H1 (cell line): ENCODE data around the gene IGFBP6. TPM values are rescaled to one million over a fixed set of nuclear protein-coding genes. Genes with fewer than 3 reads are reported as not detected.

Experiments
- CTCF ChIA-PET: fragments of 300-600 bp; sonication (Branson Sonifier 250); formaldehyde crosslinking; loops from one replicate; lab custom pipeline; 2021; ENCODE audit not compliant: partially characterized antibody; lab: Charles Lee
- POLR2A ChIA-PET: fragments of 300-600 bp; sonication (Branson Sonifier 250); formaldehyde crosslinking; loops from one replicate; lab custom pipeline; 2021; ENCODE audit warnings: inconsistent platforms; ENCODE audit not compliant: partially characterized antibody; lab: Charles Lee
- DNase-seq, 2 experiments: peaks; one replicate each; pipeline versions ENCODE4 v3.0.0 to v3.0.0-alpha.2; 2010 to 2022; ENCODE audit warnings: low spot score in 2 of 2, low read depth in 1 of 2, mixed read lengths in 1 of 2
- FAIRE-seq: peaks from 2 replicates; lab custom pipeline; 2011; peaks lifted over from hg19 to GRCh38; lab: Jason Lieb, UNC
- H2AFZ ChIP-seq: 2 replicates; pipeline ENCODE4 v1.8.1; 2012; ENCODE audit warnings: low read length, inconsistent platforms
- H2AK5ac ChIP-seq: 2 replicates; pipeline ENCODE4 v1.6.1; 2013; ENCODE audit warnings: low read depth, low read length
- H2BK120ac ChIP-seq: replicated peaks from 2 replicates; pipeline ENCODE3; 2013; ENCODE audit warnings: low read depth, low read length, inconsistent platforms
- H2BK12ac ChIP-seq: 2 replicates; pipeline ENCODE4 v1.6.1; 2013; ENCODE audit warnings: low read depth, low read length
- H2BK15ac ChIP-seq: 2 replicates; pipeline ENCODE4 v1.6.1; 2013; ENCODE audit warnings: low read length
- H2BK20ac ChIP-seq: 2 replicates; pipeline ENCODE4 v1.6.1; 2013; ENCODE audit warnings: low read length
- H2BK5ac ChIP-seq: 2 replicates; pipeline ENCODE4 v1.6.1; 2013; ENCODE audit warnings: low read depth, low read length
- H3K14ac ChIP-seq: 2 replicates; pipeline ENCODE4 v1.6.1; 2013; ENCODE audit warnings: inconsistent platforms; ENCODE audit not compliant: insufficient read length
- H3K18ac ChIP-seq: 2 replicates; pipeline ENCODE4 v1.6.1; 2013; ENCODE audit warnings: low read length; ENCODE audit errors: extremely low read depth
- H3K23ac ChIP-seq: 2 replicates; pipeline ENCODE4 v1.6.1; 2013; ENCODE audit warnings: inconsistent platforms; ENCODE audit not compliant: insufficient read length
- H3K23me2 ChIP-seq: 2 replicates; pipeline ENCODE4 v1.6.1; 2013; ENCODE audit warnings: low read depth, low read length
- H3K27ac ChIP-seq: 2 replicates; pipeline ENCODE4 v1.6.1; 2011; ENCODE audit warnings: low read depth, low read length, inconsistent platforms
- H3K27me3 ChIP-seq, 4 experiments: replicated peaks in 1 of 4; 1 replicate in 1 of 4; 2 replicates in 3 of 4; pipeline versions ENCODE4 v1.6.1 to v1.8.1; 2011 to 2013; ENCODE audit warnings: low read length in 3 of 4, mild to moderate bottlenecking in 3 of 4, inconsistent platforms in 2 of 4, mixed read lengths in 2 of 4, moderate library complexity in 1 of 4; ENCODE audit not compliant: control insufficient read depth in 3 of 4, insufficient read depth in 3 of 4; ENCODE audit errors: extremely low read depth in 1 of 4
- H3K36me3 ChIP-seq, 4 experiments: 2 replicates each; pipeline versions ENCODE4 v1.6.1 to v1.8.1; 2011 to 2013; ENCODE audit warnings: mild to moderate bottlenecking in 4 of 4, low read length in 3 of 4, moderate library complexity in 2 of 4, control low read depth in 1 of 4, inconsistent platforms in 1 of 4; ENCODE audit not compliant: insufficient read depth in 4 of 4, control insufficient read depth in 2 of 4
- H3K4ac ChIP-seq: replicated peaks from 2 replicates; pipeline ENCODE3; 2013; ENCODE audit warnings: low read length, low read depth, mixed read lengths, inconsistent platforms; ENCODE audit not compliant: insufficient read length
- H3K4me1 ChIP-seq, 4 experiments: replicated peaks in 1 of 4; 1 replicate in 1 of 4; 2 replicates in 3 of 4; pipeline versions ENCODE4 v1.6.1 to v1.8.1; 2011 to 2013; ENCODE audit warnings: low read length in 3 of 4, inconsistent platforms in 2 of 4, mixed read lengths in 1 of 4; ENCODE audit not compliant: insufficient read depth in 4 of 4, control insufficient read depth in 3 of 4
- H3K4me2 ChIP-seq, 2 experiments: 2 replicates each; pipeline versions ENCODE4 v1.6.1 to v1.8.1; 2011 to 2013; ENCODE audit warnings: low read depth in 2 of 2, low read length in 2 of 2, control low read depth in 1 of 2, inconsistent platforms in 1 of 2, mild to moderate bottlenecking in 1 of 2; ENCODE audit not compliant: insufficient read depth in 1 of 2
- H3K4me3 ChIP-seq, 4 experiments: fragments of 200-600, 300-600 bp in 1 of 4; sonication (generic), shearing (Covaris generic), sonication (Bioruptor Twin) in 1 of 4; 2 replicates each; pipeline versions ENCODE4 v1.5.1 to v1.8.1; 2011 to 2016; ENCODE audit warnings: low read length in 4 of 4, low read depth in 3 of 4, control low read depth in 2 of 4, inconsistent platforms in 2 of 4, mild to moderate bottlenecking in 2 of 4, mixed read lengths in 1 of 4, moderate library complexity in 1 of 4; ENCODE audit not compliant: insufficient read depth in 2 of 4; ENCODE audit errors: extremely low read depth in 1 of 4
- H3K56ac ChIP-seq: replicated peaks from 2 replicates; pipeline ENCODE3; 2013; ENCODE audit warnings: low read depth, mild to moderate bottlenecking, mixed read lengths, low read length, inconsistent platforms; ENCODE audit not compliant: insufficient read length
- H3K79me1 ChIP-seq: 2 replicates; pipeline ENCODE4 v1.6.1; 2013; ENCODE audit warnings: low read depth, low read length, control low read depth
- H3K79me2 ChIP-seq, 2 experiments: 2 replicates each; pipeline versions ENCODE4 v1.6.1 to v1.8.1; 2012 to 2013; ENCODE audit warnings: low read length in 2 of 2, mild to moderate bottlenecking in 2 of 2, inconsistent platforms in 1 of 2; ENCODE audit not compliant: insufficient read depth in 2 of 2, control insufficient read depth in 1 of 2
- H3K9ac ChIP-seq, 4 experiments: replicated peaks in 1 of 4; 1 replicate in 1 of 4; 2 replicates in 3 of 4; pipeline versions ENCODE4 v1.6.1 to v1.8.1; 2011 to 2013; ENCODE audit warnings: low read depth in 3 of 4, low read length in 3 of 4, control low read depth in 2 of 4, mild to moderate bottlenecking in 2 of 4, moderate library complexity in 2 of 4, inconsistent platforms in 1 of 4; ENCODE audit errors: extremely low read depth in 1 of 4
- H3K9me3 ChIP-seq, 2 experiments: 2 replicates each; pipeline versions ENCODE4 v1.6.1 to v1.8.1; 2012 to 2013; ENCODE audit warnings: mild to moderate bottlenecking in 2 of 2, moderate library complexity in 2 of 2, control low read depth in 1 of 2, inconsistent platforms in 1 of 2, low read depth in 1 of 2, low read length in 1 of 2, mixed read lengths in 1 of 2; ENCODE audit not compliant: insufficient read depth in 2 of 2
- H4K20me1 ChIP-seq, 2 experiments: replicated peaks in 1 of 2; 2 replicates each; pipeline versions ENCODE3 to v1.8.1; 2011 to 2013; ENCODE audit warnings: inconsistent platforms in 2 of 2, low read length in 2 of 2, mild to moderate bottlenecking in 1 of 2; ENCODE audit not compliant: insufficient read depth in 2 of 2, control insufficient read depth in 1 of 2
- H4K5ac ChIP-seq: 2 replicates; pipeline ENCODE4 v1.6.1; 2013; ENCODE audit warnings: low read length, low read depth, mixed read lengths, inconsistent platforms; ENCODE audit not compliant: insufficient read length
- H4K8ac ChIP-seq: 2 replicates; pipeline ENCODE4 v1.8.0; 2013; ENCODE audit warnings: mild to moderate bottlenecking, moderate library complexity, low read length, inconsistent platforms; ENCODE audit not compliant: insufficient read depth; ENCODE audit errors: extremely low read depth
- H4K91ac ChIP-seq: replicated peaks from 2 replicates; pipeline ENCODE3; 2013; ENCODE audit warnings: low read length, mixed read lengths, inconsistent platforms; ENCODE audit not compliant: insufficient read length
- ATF2 ChIP-seq: IDR thresholded peaks from 2 replicates; pipeline ENCODE4 v1.6.1; 2012; ENCODE audit warnings: low read length, inconsistent platforms
- CTCF ChIP-seq, 3 experiments: IDR thresholded peaks; 1 replicate in 2 of 3; 2 replicates in 1 of 3; pipeline versions ENCODE4 v1.5.1 to v1.6.1; 2011; ENCODE audit warnings: low read length in 3 of 3, mild to moderate bottlenecking in 3 of 3, inconsistent platforms in 2 of 3, low read depth in 1 of 3, moderate library complexity in 1 of 3; ENCODE audit not compliant: insufficient read depth in 1 of 3; ENCODE audit errors: control extremely low read depth in 1 of 3
- EGR1 ChIP-seq: IDR thresholded peaks from 2 replicates; pipeline ENCODE4 v1.6.1; 2011; ENCODE audit warnings: low read depth, low read length, borderline replicate concordance
- FOSL1 ChIP-seq: IDR thresholded peaks from 2 replicates; pipeline ENCODE4 v1.6.1; 2011; ENCODE audit warnings: mild to moderate bottlenecking, low read depth, low read length, moderate library complexity; ENCODE audit not compliant: insufficient read depth
- KDM5A ChIP-seq: fragments of 200-600 bp; IDR thresholded peaks from 2 replicates; pipeline ENCODE4 v1.7.1; 2012; ENCODE audit warnings: mild to moderate bottlenecking, low read length, inconsistent platforms, mixed read lengths
- NANOG ChIP-seq: IDR thresholded peaks from 2 replicates; pipeline ENCODE4 v1.6.1; 2011; ENCODE audit warnings: low read length, low read depth, mild to moderate bottlenecking, inconsistent platforms; ENCODE audit not compliant: insufficient read depth, poor library complexity, severe bottlenecking
- RXRA ChIP-seq: IDR thresholded peaks from 2 replicates; pipeline ENCODE4 v1.6.1; 2011; ENCODE audit warnings: low read depth, mild to moderate bottlenecking, low read length, moderate library complexity; ENCODE audit not compliant: insufficient read depth
- SIX5 ChIP-seq: IDR thresholded peaks from 2 replicates; pipeline ENCODE4 v1.6.1; 2011; ENCODE audit warnings: mild to moderate bottlenecking, low read depth, low read length
- TAF1 ChIP-seq: IDR thresholded peaks from 2 replicates; pipeline ENCODE4 v1.6.1; 2011; ENCODE audit warnings: mild to moderate bottlenecking, low read depth, low read length
- TCF12 ChIP-seq: IDR thresholded peaks from 2 replicates; pipeline ENCODE4 v1.6.1; 2011; ENCODE audit warnings: low read depth, mild to moderate bottlenecking, low read length
- WGBS, 2 experiments: shearing (Covaris generic) in 1 of 2; methylation state at CpG; one replicate each; pipeline versions ENCODE4 v1.1.6 to v1.1.7; 2013 to 2015; ENCODE audit warnings: low lambda C conversion rate in 2 of 2, mixed read lengths in 2 of 2, inconsistent platforms in 1 of 2, low coverage in 1 of 2, missing lambda C conversion rate in 1 of 2; ENCODE audit not compliant: insufficient replicate concordance in 2 of 2, insufficient coverage in 1 of 2, insufficient read length in 1 of 2; ENCODE audit errors: extremely low coverage in 1 of 2, missing lambda C conversion rate in 1 of 2; 5-methylcytosine and 5-hydroxymethylcytosine counted together
- polyA plus RNA-seq, 7 experiments: library from polyadenylated mRNA; depleted of rRNA in 3 of 7; stranded (reverse) in 5 of 7; unstranded in 2 of 7; fragments of >200 nt in 5 of 7; fragments of 200-250 nt in 2 of 7; gene quantifications; 1 replicate in 5 of 7; 2 replicates in 1 of 7; 4 replicates in 1 of 7; pipeline versions ENCODE4 v1.2.1 to v1.2.3, GENCODE V29; 2011 to 2013; ENCODE audit warnings: missing spikeins in 2 of 7, mixed read lengths in 2 of 7
- total RNA-seq: library from RNA; stranded (reverse); fragmentation: NEBNext Ultra II Directional; extraction: Animal tissue kit (Norgen Biotek cat#: 25700); gene quantifications from 2 replicates; pipeline ENCODE4 v1.2.1, GENCODE V29; 2021

The IGFBP6 gene
- total and polyA plus RNA-seq, 2 of the 8 experiments (the other 6 are each of a cell fraction or from before 2014, with no cell fraction given): 13.7 to 14.7 TPM

GRCh38 chr12:53090105-53090504 is 7.4 kb upstream of the IGFBP6 start:
- Histone ChIP-seq H3K14ac (no peak overlapping the region), H3K23me2 (no peaks in the 10 kb centered on the region), H3K23ac (no peak overlapping the region), H3K4me1 (peaks cover 0 to 3% (median 0%) of the 10 kb centered on the region in 4 experiments; a peak in 1 of 7 replicates), H3K79me1 (no peaks in the 10 kb centered on the region), H2BK15ac (no peak overlapping the region), H2AK5ac (no peak overlapping the region), H4K5ac (no peak overlapping the region), H3K56ac (no peak overlapping the region), H4K20me1 (no peaks in the 10 kb centered on the region), H3K4ac (no peak overlapping the region), H3K18ac (no peak overlapping the region), H4K91ac (no peak overlapping the region), H3K79me2 (no peaks in the 10 kb centered on the region), H3K4me3 (no peak overlapping the region), H2BK5ac (no peak overlapping the region), H3K36me3 (no peaks in the 10 kb centered on the region), H3K27me3 (peaks cover 0 to 3% (median 0%) of the 10 kb centered on the region in 4 experiments; a peak in 1 of 7 replicates), H3K27ac (no peak overlapping the region), H2AFZ (no peak overlapping the region), H3K9ac (no peak overlapping the region), H2BK12ac (no peak overlapping the region), H2BK20ac (no peak overlapping the region), H4K8ac (no peak overlapping the region), H3K4me2 (no peak overlapping the region), H3K9me3 (no peaks in the 10 kb centered on the region), H2BK120ac (no peak overlapping the region)
- WGBS, 2 experiments: 93% methylated on average over 6 of the region's 6 CpGs; no CpG with 5 or more reads in 1 of the 2 experiments
- CTCF ChIA-PET: interaction anchor here (19.1 kb wide), 1 partner anchor 20 kb away, joined by 531 read pairs; the partner anchor contains the start of gene SPRYD3
- POLR2A ChIA-PET: no interaction called here
- FAIRE-seq (no peak), DNase-seq (no peak)
- TF ChIP-seq TAF1 (no peak), EGR1 (no peak), TCF12 (no peak), NANOG (no peak), FOSL1 (no peak), KDM5A (no peak), SIX5 (no peak), ATF2 (no peak), RXRA (no peak), CTCF (IDR thresholded peaks at IDR 0.05; ENCODE audit: control extremely low read depth in 1 of 3, insufficient read depth in 1 of 3, low read depth in 1 of 3, low read length in 3 of 3) (no peak)
